ENCODE data around the gene STAT6. TPM values are rescaled to one million over a fixed set of nuclear protein-coding genes. Genes with fewer than 3 reads are reported as not detected.
A peak's percentile ranks its signal among the peaks of the same experiment; 100 is the strongest.

Gene STAT6
- total and polyA plus RNA-seq, 8 donors, result 137 to 237 (median 173) TPM

DNA sequence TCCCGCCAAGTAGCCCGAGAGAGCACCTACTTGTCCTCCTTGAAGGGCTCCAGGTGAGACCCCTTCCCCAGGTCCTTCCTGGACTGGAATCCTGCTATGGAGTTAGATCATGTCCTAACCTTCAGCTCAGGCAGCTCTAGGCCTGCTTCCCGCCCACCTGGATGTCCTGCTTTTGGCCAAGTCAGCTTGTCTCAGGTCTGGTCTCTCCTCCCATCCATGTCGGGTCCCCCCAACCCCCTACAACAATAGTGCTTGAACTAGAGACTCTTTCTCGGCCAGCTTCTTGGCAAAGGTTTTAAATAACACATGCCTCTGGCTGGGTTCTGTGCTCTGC, 18.7 kb downstream of the STAT6 start:
- peaks cover 0 to 6% of the 10 kb centered on the region in 2 donors for H3K27me3 ChIP-seq
- no peaks in the 10 kb centered on the region for H3K9me3 ChIP-seq
- intact Hi-C loops (cut with DNase I), result no loop called here
- ATAC-seq (no peak), DNase-seq (no peak)
- TF ChIP-seq, protein P1, sequence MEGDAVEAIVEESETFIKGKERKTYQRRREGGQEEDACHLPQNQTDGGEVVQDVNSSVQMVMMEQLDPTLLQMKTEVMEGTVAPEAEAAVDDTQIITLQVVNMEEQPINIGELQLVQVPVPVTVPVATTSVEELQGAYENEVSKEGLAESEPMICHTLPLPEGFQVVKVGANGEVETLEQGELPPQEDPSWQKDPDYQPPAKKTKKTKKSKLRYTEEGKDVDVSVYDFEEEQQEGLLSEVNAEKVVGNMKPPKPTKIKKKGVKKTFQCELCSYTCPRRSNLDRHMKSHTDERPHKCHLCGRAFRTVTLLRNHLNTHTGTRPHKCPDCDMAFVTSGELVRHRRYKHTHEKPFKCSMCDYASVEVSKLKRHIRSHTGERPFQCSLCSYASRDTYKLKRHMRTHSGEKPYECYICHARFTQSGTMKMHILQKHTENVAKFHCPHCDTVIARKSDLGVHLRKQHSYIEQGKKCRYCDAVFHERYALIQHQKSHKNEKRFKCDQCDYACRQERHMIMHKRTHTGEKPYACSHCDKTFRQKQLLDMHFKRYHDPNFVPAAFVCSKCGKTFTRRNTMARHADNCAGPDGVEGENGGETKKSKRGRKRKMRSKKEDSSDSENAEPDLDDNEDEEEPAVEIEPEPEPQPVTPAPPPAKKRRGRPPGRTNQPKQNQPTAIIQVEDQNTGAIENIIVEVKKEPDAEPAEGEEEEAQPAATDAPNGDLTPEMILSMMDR (IDR thresholded peaks at IDR 0.05), result no peak
- H3K4me3 ChIP-seq, result no peak overlapping the region
- H3K36me3 ChIP-seq, result peaks cover 0 to 61% of the 10 kb centered on the region in 2 donors
- H3K27ac ChIP-seq, result peak overlapping the region; percentile 13 to 23
- peaks cover 28 to 70% of the 10 kb centered on the region in 2 donors for H3K4me1 ChIP-seq

DNA sequence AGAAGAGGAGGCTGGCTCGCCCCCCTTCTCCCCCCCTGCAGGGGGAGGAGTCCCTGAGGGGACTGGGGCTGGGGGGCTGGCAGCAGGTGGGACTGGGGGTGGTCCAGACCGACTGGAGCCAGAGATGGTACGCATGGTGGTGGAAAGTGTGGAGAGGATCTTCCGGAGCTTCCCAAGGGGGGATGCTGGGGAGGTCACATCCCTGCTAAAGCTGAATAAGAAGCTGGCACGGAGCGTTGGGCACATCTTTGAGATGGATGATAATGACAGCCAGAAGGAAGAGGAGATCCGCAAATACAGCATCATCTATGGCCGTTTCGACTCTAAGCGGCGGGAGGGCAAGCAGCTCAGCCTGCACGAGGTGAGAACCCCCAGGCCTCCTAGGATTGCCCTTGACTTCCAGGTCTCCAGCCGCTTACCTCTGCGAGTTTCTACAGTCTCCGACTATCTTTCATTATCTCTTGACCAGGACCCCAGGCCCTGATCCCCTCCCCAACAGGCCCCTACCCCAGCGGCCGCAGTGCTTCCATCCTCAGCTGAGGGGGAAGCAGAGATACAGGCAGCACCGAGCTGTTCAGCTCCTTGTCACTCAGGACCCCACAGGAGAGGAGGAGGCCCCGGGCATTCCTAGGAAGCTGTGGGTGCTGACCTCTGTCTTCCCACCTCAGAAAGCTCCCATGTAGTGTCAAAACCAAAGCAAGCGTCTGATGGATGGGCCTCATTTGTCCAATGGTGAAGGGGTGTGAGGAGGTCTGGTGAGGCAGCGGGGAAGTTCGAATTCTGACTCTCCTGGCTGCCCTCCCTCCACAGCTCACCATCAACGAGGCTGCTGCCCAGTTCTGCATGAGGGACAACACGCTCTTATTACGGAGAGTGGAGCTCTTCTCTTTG, 19.3 kb downstream of the STAT6 start:
- Histone ChIP-seq H3K9me3 (no peaks in the 10 kb centered on the region), H3K4me3 (no peak overlapping the region), H3K36me3 (peaks cover 0 to 54% of the 10 kb centered on the region in 2 donors), H3K27me3 (peaks cover 0 to 6% of the 10 kb centered on the region in 2 donors), H3K27ac (no peak overlapping the region), H3K4me1 (peaks cover 28 to 72% of the 10 kb centered on the region in 2 donors)
- DNase-seq (peak in 1 of 4 donors; percentile 75), ATAC-seq (no peak)
- intact Hi-C loops (cut with DNase I), result no loop called here
- TF ChIP-seq, protein P1 (IDR thresholded peaks at IDR 0.05), result no peak

DNA sequence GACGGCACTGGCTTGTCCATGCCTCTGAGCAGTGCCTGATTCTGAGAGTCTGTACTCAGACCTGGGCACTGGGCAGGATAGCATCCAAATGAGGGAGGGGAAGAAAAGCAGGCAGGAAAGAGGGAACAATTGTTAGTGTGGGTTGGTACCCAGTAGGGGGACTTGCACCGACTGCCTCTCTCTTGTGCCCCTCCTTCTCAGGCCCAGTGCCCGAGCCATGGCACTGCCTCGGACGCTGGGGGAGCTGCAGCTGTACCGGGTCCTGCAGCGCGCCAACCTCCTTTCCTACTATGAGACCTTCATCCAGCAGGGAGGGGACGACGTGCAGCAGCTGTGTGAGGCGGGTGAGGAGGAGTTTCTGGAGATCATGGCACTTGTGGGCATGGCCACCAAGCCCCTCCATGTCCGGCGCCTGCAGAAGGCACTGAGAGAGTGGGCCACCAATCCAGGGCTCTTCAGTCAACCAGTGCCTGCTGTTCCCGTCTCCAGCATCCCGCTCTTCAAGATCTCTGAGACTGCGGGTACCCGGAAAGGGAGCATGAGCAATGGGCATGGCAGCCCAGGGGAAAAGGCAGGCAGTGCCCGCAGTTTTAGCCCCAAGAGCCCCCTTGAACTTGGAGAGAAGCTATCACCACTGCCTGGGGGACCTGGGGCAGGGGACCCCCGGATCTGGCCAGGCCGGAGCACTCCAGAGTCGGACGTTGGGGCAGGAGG, 20.1 kb downstream of the STAT6 start:
- Histone ChIP-seq H3K27ac (peak overlapping the region; percentile 97 to 100), H3K4me1 (peaks cover 30 to 75% of the 10 kb centered on the region in 2 donors), H3K4me3 (peak overlapping the region; percentile 80 to 87), H3K36me3 (peaks cover 0 to 46% of the 10 kb centered on the region in 2 donors), H3K9me3 (no peaks in the 10 kb centered on the region), H3K27me3 (peaks cover 0 to 6% of the 10 kb centered on the region in 2 donors)
- ATAC-seq (no peak), DNase-seq (no peak)
- TF ChIP-seq, protein P1 (IDR thresholded peaks at IDR 0.05), result no peak
- intact Hi-C loops (cut with DNase I), result no loop called here

DNA sequence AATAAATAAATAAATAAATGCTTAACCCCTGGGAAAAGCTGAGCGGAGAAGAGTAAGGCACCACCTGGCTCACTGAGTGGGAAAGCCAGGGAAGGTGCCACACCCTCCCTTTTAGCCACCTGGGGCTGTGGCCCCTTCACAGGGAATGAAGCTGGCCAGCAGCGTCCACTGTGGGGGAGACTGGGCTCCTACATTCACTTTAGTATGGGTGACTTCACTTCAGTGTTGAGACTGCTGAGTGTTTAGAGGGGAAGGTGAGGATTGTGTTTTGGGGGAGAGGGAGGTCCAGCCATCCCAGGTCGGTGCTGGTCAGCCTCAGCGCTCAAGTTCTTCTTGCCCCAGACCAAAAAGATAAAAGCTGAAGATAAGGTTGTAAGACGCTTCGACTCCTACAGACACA, 20.7 kb downstream of the STAT6 start:
- Histone ChIP-seq H3K27ac (peak overlapping the region; percentile 97 to 100), H3K9me3 (no peaks in the 10 kb centered on the region), H3K36me3 (peaks cover 0 to 40% of the 10 kb centered on the region in 2 donors), H3K4me3 (peak overlapping the region; percentile 80 to 87), H3K27me3 (peaks cover 0 to 6% of the 10 kb centered on the region in 2 donors), H3K4me1 (peaks cover 36 to 80% of the 10 kb centered on the region in 2 donors)
- DNase-seq (no peak), ATAC-seq (no peak)
- TF ChIP-seq, protein P1 (IDR thresholded peaks at IDR 0.05), result no peak
- intact Hi-C loops (cut with DNase I), result no loop called here

Measured in left lung (tissue), 10 donors.